GM18502 (cell line): ENCODE results near the gene C16orf86.
"Not testable (repeated sequence)": the region's sequence is repeated elsewhere in the genome, so short reads cannot be mapped to it uniquely, and the experiment has no call there.

ENCODE experiments used
- ATAC-seq: cut with Tn5 transposase; IDR thresholded peaks from one replicate; pipeline ENCODE4 v1.9.1; 2021; ENCODE audit warnings: mild to moderate bottlenecking; ENCODE audit not compliant: unreplicated experiment, poor library complexity

Gene C16orf86

DNA sequence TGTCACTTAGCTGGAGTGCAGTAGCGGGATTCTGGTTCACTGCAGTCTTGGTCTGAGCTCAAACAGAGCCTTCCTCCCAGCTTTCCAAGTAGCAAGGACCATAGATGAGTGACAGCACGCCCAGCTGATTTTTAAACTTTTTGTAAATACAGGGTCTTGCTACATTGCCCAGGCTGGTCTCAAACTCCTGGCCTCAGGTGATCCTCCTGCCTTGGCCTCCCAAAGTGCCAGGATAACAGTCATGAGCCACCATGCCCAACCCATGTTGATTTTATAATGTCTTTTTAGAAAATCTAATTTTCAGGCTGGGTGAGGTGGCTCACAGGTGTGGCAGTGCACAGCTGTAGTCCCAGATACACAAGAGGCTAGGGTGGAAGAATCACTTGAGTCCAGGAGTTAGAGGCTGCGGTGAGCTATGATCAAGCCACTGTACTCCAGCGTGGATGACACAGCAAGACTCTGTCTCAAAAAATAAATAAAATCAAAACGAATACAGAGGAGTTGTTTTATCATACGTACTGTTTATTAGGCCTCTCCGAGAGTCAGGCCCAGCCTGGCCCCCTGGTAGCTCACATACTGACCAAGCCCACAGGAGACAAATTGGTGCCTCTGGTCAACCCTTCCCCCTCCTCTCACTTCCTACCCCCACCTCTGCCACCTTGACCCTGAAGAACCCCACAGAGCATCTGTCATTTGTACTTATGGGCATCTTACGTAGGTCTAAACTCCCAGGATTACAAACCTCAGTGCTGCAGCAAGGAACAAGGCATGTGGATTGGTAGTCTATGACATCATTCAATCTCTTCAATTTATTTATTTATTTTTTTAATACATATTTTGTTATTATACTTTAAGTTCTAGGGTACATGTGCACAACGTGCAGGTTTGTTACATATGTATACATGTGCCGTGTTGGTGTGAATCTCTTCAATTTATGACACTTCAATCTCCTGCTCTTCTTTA, 13.6 kb downstream of the C16orf86 start:
- no peak for ATAC-seq

DNA sequence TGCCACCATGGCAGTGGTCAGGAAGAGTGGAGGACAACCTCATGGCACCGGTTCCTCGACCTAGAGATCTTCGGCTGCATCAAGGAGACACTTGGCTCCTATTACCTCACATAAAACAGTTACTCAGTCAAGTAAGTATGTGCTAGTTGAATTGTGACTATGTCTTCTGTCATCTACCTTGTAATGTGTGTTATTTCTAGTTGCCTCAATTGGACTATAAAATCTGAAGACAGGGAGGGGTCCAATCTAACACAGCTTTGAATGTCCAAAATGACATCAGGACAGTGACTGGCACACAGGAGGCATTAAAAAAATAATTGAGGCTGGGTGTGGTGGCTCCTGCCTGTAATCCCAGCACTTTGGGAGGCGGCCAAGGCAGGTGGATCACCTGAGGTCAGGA, 17.2 kb downstream of the C16orf86 start:
- ATAC-seq, result no peak

- ATAC-seq, result no peak
Measured at GRCh38 chr16:67685388-67686112, 18.9 kb downstream of the C16orf86 start.

DNA sequence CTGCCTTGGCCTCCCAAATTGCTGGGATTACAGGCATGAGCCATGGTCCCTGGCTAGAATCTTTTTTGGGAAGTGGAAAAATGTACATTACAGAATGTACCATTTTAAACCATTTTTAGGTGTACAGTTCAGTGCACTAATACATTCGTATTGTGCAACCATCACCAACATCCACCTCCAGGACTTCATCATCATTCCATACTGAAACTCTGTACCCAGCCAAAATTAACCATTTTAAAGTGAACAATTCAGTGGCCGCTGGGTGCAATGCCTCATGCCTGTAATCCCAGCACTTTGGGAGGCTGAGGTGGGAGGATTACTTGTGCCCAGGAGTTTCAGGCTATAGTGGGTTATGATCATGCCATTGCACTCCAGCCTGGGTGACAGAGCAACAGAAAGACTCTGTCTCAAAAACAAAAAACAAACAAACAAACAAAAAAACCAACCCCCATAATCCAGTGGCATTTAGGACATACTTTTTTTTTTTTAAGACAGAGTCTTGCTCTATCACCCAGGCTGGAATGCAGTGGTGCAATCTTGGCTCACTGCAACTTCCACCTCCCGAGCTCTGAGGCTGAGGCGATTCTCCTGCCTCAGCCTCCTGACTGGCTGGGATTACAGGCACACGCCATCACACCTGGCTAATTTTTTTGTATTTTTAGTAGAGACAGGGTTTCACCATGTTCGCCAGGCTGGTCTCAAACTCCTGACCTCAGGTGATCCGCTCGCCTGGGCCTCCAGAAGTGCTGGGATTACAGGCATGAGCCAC, 27.1 kb downstream of the C16orf86 start:
- not testable (repeated sequence) for ATAC-seq

DNA sequence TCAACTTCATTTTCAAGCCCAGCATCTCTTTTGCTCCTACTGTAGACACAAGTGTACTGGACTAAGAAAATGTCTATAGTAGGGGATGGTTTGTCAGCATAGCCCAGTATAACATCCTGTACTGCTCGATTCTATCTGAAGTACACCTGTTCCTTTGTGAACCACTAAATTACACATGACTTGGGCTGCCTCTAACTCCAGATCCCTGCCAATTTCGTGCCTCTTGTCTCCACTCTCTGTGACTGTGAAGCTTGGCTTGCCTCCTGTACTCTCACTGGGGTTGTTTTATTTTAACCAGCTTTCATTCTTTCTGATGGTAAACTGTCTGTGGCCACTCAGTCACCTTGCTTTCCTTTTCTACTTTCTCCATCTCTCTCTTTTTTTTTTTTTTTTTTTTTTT, 28.0 kb downstream of the C16orf86 start:
- ATAC-seq, result no peak

- ATAC-seq, result no peak
Measured at GRCh38 chr16:67697422-67698185, 31.0 kb downstream of the C16orf86 start.

GRCh38 chr16:67699265-67699664, 32.7 kb downstream of the C16orf86 start:
- no peak for ATAC-seq

- no peak for ATAC-seq
Measured at GRCh38 chr16:67701420-67701819, 34.8 kb downstream of the C16orf86 start.

DNA sequence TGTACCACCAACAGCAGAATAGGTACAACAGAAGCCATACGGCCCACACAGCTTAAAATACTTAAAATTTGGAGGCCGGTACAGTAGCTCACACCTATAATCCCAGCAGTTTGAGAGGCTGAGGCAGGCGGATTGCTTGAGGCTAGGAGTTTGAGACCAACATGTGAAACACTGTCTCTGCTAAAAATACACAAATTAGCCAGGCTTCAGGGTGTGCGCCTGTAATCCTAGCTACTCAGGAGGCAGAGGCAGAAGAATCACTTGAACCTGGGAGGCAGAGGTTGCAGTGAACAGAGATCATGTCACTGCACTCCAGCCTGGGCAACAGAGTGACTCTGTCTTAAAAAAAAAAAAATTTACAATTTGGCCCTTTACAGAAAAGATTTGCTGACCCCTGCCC, 35.5 kb downstream of the C16orf86 start:
- ATAC-seq, result no peak

DNA sequence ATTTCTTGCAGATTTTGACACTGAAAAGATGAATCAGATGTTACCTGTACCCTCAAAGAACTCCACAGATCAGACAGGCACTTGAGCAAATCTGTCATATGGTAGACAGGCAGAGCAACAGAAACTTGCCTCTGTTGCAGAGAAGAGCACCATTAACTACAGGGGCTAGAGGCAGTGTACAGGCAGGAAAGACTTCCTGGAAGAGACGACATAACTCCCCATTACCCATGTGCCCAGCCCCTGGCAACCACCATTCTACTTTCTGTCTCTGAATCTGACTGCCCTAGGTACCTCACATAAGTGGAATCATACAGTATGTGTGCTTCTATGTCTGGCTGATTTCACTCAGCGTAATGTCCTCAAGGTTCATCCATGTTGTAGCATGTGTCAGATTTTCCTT, 37.0 kb downstream of the C16orf86 start:
- ATAC-seq, result no peak

GRCh38 chr16:67704110-67704509, 37.5 kb downstream of the C16orf86 start:
- ATAC-seq, result no peak

DNA sequence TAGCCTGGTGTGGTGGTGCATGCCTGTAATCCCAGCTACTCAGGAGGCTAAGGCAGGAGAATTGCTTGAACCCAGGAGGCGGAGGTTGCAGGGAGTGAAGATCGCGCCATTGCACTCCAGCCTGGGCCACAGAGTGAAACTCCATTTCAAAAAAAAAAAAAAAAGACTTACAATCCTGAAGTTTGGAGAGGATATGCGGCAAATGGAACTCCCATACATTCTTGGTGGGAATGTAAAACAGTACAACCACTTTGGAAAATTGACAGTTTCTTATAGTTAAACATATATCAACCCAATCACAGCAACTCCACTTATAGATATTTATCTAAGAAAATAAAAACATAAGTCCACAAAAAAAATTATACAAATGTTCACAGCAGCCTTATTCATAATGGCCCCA, 40.6 kb downstream of the C16orf86 start:
- no peak for ATAC-seq

DNA sequence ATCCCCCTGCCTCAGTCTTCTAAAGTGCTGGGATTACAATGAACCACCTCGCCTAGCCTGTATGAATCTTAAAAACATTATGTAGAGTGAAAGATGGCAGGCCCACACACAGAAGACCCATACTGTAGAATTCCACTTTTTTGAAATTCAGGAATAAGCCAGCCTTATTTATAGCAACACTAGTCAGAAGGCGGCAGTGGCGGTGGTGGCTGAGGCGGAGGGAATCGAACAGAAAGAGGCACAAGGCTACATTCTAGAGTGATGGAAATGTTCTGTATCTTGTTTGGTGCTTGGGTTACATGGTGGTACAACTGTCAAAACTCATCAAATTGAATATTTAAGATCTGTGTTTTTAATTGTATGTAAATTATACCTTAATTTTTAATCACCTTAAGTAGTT, 41.2 kb downstream of the C16orf86 start:
- no peak for ATAC-seq

- ATAC-seq, result no peak
Measured at GRCh38 chr16:67708368-67708771, 41.8 kb downstream of the C16orf86 start.

DNA sequence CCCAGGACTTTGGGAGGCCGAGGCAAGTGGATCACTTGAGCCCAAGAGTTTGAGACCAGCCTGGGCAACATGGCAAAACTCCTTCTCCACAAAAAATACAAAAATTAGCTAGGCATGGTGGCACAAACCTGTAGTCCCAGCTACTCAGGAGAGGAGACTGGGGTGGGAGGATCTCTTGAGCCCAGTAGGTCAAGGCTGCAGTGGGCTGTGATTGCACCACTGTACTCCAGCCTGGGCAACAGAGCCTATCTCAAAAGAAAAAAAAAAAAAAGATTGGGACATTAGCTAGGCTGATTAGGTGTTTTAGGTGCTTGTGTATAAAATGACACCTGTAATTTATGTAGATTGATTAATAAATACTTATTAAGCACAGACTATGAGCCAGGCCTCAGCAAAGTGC, 42.4 kb downstream of the C16orf86 start:
- ATAC-seq, result no peak

GRCh38 chr16:67710607-67711006, 44.0 kb downstream of the C16orf86 start:
- ATAC-seq, result no peak

DNA sequence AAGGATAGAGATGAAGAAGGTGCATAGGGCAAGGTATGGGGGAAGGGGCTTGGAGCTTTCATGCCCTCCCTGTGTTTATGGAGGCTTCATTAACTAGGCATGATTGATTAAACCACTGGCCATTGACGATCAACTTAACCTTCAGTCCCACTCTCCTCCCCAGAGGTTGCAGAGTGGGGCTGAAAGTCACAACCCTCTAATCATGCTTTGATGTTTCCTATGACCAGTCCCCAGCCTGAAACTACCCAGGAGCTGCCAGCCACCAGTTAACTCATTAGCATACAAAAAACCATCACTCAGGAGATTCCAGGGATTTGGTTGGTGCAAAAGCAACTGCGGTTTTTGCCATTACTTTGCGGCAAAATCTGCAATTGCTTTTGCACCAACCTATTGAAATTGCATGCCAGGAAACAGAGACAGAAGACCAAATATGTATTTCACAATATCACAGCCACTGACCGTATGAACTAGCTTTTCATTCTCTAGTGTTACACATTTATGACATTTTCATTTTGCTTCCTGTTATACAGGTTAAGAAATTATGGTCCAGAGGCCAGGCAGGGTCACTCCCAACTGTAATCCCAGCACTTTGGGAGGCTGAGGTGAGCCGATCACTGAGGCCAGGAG, 47.1 kb downstream of the C16orf86 start:
- no peak for ATAC-seq

DNA sequence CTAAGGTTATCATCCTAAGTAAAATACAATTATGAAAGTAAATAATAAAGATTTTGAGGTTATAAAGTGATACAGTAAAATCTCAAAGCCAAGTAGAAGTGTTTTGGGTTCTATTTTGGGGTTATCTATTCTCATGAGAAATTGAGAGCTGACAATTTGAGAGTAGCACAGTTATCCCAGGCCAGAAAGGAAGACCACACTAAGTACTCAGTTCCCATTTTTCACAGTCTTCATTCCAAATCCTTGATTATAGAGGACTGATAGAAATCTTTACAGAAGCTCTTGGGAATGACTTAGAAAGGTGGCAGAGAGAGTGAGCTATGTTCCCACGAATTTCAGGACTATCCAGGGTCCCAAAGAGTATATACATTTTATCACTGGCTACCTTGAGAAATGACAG, 47.9 kb downstream of the C16orf86 start:
- ATAC-seq, result no peak

DNA sequence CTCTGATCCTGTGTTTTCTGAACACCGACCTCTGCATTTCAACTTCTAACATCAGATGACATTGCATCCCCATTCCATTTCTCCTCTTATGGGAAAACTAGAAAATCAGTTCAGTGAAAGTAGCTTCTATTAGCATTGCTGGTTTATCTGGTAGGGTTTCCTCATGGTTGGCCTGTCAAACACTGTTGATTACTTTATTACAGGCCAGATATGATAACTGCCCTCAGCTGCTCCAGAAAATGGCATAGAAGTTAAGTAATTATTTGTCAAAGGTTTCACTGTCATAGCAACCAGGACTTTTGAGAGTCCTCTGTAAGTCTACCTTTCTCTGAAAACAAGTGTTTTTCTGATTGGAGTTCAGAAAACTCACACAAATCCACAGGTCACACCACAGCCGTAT, 49.5 kb downstream of the C16orf86 start:
- no peak for ATAC-seq
